AG08396 (cell line): Measurements from ENCODE around the gene MTSS2.
A peak's percentile ranks its signal among the peaks of the same experiment; 100 is the strongest.

Source experiments
- DNase-seq: peaks from one replicate; pipeline ENCODE4 v3.0.0; 2012; ENCODE audit warnings: low spot score, mixed read lengths

The MTSS2 gene, protein sequence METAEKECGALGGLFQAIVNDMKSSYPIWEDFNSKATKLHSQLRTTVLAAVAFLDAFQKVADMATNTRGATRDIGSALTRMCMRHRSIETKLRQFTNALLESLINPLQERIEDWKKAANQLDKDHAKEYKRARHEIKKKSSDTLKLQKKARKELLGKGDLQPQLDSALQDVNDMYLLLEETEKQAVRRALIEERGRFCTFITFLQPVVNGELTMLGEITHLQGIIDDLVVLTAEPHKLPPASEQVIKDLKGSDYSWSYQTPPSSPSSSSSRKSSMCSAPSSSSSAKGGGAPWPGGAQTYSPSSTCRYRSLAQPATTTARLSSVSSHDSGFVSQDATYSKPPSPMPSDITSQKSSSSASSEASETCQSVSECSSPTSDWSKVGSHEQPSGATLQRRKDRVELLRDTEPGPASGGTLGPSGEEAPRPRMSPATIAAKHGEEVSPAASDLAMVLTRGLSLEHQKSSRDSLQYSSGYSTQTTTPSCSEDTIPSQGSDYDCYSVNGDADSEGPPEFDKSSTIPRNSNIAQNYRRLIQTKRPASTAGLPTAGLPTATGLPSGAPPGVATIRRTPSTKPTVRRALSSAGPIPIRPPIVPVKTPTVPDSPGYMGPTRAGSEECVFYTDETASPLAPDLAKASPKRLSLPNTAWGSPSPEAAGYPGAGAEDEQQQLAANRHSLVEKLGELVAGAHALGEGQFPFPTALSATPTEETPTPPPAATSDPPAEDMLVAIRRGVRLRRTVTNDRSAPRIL

GRCh38 chr16:70685938-70686375 is at the start of gene MTSS2:
MTSS2 (minus strand) TSS chr16:70686053; CDS start chr16:70685791, 262 bp downstream.
- peak; percentile 97 for DNase-seq

- peak; percentile 74 for DNase-seq
Observed at GRCh38 chr16:70735141-70735979, 49.5 kb upstream of the MTSS2 start.

DNA sequence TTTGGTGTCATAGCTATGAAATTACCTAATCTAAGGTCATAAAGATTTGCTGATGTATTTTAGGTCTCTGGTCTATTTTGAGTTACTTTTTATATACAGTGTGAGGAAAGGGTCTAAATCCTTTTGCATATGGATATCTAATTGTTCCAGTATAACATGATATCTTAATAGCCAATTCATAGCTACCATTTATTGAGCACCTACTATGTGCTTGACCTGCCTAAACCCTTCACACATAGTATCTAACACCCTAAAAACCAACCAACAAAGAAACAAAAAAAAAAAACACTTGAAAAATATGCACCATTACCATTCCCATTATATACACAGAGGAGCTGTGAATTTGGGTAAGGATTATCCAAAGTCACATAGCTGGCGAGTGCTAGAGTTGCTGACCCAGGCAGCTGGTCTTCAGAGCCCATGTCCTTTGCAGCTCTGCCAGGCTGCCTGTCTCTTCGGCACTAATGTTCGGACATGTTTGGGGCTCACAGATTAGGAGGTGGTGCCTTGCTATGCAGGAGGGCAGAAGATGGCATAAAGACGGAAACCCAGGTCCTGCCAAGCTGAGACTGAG is 48.8 kb upstream of the MTSS2 start:
- no peak for DNase-seq

GRCh38 chr16:70730944-70731343 is 45.1 kb upstream of the MTSS2 start:
- DNase-seq = no peak

DNA sequence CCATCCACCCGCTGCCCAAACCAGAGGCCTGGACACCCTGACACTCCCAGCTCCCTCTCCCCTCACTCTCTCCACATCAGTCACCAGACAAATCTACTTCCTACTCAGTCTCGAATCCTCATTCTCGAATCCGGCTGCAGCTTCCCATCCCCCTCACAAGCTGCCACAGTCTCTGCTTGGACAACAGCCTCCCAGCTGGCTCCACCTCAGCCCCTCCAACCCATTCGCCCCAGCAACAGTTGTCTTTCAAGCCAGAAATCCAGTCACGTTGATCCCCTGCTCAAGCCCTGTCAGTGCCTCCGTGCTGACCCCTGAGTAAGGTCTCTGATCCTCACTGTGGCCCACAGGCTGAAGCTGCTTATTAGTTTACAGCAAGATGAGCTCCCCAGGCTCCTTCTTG is 44.2 kb upstream of the MTSS2 start:
- no peak for DNase-seq

GRCh38 chr16:70729292-70729691 is 43.4 kb upstream of the MTSS2 start:
- no peak for DNase-seq

DNA sequence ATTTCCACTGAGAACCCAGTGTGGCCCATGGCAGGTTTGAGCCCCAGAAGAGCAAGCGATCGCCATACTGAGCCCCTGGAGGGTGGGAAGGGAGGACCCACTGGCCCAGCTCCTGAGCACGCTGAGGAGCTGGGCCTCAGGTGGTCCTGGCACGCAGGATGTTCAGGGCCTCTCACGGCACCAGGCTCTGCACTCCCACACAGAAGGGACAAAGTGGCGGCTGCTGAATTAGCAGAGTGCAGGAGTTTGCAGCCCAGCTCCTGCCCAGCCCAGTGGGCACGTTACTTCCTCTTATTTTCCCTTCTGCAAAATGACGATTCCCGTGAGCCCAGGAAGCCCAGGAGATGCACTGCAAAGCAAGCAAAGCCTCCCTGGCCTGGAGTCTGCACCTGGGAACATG is 42.3 kb upstream of the MTSS2 start:
- DNase-seq = no peak

DNA sequence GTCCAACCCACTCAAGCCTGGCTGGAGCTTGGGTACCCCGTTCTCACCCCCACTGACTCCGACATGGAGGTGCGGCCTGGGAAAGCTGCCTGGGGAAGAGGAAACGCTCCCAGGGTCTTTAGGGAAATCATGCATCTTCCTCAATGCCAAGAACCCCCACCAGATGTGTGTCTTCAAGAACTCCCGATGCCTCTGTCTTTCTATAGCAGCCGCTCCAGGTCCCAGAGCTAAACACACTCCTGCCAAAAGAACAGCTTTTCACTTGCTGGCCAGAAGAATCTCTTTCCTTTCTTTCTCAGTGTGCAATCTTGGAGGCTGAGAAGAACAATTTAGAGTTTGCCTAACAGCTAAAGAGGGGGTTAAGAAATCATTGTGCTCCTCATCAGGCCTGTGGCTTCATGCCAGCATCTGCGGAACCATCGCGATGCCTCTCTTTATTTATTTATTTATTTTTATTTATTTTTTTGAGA is 41.1 kb upstream of the MTSS2 start:
- DNase-seq = no peak

GRCh38 chr16:70725912-70726828 is 40.3 kb upstream of the MTSS2 start:
- no peak for DNase-seq

- DNase-seq = no peak
Observed at GRCh38 chr16:70725024-70725911, 39.4 kb upstream of the MTSS2 start.

DNA sequence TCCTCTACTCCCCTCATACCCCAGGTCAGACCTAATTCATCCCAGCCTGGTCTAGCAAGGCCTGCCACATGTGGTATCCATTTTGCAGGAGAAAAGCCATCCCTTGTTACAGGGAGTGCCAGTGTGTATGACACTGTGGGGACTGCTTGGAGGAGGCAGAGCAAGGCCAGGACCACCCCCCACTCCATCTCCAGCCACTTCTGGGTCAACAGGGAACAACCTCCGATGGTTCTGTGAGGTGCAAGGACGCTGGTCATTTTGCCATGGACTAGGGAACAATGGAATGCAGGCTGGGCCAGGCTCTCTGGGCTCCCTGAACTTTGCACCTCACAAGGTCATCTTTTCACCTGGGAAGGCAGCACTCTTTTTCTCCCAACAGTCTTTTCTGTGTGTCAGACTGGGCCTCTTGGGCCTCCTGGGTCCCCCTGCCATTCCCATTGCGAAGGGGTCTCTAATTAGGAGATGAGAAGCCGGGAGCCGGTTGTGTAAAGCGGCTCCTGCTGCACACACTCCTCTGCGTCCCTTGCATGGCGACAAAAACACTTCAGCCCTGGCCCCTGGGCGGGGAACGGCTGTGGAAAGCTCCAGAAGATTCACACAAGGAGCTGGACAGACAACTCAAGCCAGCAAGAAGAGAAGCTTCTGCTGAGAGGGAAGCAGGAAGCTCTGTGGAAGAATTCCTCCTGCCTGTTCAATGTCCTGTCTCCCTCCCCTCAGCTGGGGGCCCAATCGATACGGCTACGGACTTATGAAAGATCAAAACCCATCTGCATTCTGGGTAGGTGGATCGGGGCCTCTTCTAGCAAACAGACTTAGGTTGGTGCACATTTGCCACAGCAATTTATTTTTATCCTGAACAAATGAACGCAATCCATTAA is 38.5 kb upstream of the MTSS2 start:
- DNase-seq = no peak

GRCh38 chr16:70723740-70724145 is 37.9 kb upstream of the MTSS2 start:
- DNase-seq = no peak

DNA sequence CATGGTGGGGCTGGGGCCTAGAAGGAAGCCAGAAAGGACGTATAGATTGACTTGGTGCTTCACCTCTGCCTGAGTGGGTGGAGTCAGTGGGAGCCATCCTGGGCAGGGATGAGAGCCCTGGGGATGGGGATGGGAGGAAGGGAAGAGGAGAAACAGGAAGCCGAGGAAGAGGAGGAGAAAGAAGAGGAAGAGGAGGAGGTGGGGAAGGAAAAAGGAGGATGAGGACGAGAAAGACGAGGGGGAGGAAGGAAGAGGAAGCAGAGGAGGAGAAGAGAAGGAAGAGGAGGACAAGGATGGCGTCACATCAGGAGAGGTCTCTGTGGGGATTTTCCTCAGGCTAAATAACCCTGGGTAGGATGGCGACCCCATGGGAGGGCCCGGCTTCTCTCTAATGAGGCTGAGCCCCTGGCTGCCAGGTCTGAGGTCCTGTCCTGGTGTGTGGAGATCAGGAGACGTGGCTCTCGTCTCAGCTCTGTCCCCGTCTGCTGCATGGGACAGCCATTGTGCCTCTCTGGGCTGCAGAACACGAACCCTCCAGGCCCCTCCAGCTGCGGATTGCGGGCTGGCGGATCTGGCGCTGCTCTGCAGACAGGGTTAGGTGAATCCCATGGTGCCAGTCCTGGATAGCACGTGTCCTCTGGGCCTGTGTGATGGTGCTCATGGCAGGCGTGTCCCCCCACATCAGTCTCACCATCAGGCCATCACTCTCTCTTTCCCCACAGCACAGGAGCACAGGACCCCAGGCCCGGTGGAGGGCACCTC is 35.5 kb upstream of the MTSS2 start:
- DNase-seq = no peak

DNA sequence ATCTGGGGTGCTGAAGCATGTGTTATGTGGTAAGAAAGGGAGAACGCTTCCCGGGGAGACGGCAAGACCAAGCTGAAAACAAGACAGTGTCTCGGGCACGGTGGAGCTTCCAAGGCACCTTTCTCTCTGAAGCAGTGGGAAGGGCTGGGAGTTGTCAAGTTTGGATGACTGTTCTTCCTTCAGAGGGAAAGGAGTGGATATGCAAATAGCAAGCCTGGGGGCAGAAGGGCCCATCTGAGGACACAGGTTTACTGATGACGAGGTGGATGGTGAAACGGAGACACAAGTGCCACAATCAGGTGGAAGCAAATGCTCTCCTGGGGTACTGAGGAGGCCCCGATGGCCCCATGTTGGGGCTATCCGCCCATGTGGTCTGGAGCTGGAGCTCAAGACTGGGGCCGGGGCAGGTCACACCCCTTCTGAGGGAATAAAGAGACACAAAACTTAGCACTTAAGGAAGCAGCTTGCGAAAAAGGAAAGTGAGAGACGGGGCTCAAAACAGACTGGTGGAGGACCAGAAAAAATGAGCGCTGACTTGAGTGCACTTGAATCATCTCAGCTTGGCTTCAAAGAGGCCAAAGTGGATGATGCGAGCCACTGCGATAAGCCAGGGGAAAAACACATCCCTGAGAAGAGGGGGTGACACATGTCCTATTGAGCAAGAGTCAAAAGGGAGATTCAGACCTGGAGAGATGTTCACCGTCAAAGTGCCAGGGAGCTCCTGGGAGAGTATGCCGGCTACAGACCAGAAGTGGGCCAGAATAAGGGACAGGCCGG is 34.8 kb upstream of the MTSS2 start:
- DNase-seq = no peak

- no peak for DNase-seq
Observed at GRCh38 chr16:70717065-70717464, 31.2 kb upstream of the MTSS2 start.

GRCh38 chr16:70715860-70716357 is 30.1 kb upstream of the MTSS2 start:
- DNase-seq = no peak
